ENCODE results near the gene RAB4B.

GRCh38 chr19:40742886-40743285, 35.2 kb upstream of the RAB4B start:
- TF ChIP-seq, protein P1, sequence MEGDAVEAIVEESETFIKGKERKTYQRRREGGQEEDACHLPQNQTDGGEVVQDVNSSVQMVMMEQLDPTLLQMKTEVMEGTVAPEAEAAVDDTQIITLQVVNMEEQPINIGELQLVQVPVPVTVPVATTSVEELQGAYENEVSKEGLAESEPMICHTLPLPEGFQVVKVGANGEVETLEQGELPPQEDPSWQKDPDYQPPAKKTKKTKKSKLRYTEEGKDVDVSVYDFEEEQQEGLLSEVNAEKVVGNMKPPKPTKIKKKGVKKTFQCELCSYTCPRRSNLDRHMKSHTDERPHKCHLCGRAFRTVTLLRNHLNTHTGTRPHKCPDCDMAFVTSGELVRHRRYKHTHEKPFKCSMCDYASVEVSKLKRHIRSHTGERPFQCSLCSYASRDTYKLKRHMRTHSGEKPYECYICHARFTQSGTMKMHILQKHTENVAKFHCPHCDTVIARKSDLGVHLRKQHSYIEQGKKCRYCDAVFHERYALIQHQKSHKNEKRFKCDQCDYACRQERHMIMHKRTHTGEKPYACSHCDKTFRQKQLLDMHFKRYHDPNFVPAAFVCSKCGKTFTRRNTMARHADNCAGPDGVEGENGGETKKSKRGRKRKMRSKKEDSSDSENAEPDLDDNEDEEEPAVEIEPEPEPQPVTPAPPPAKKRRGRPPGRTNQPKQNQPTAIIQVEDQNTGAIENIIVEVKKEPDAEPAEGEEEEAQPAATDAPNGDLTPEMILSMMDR (conservative IDR thresholded peaks at IDR 0.05), result no peak
- TF ChIP-seq ZFX (IDR thresholded peaks at IDR 0.05), result no peak
